ENCODE measurements around the gene RNF43. TPM values are rescaled to one million over a fixed set of nuclear protein-coding genes. Genes with fewer than 3 reads are reported as not detected.
A peak's percentile ranks its signal among the peaks of the same experiment; 100 is the strongest.

RNF43 gene
- polyA plus RNA-seq (2013, experiment 1 of 2), result 2.8 TPM
- polyA plus RNA-seq (2013, experiment 2 of 2), result 2.9 TPM

DNA sequence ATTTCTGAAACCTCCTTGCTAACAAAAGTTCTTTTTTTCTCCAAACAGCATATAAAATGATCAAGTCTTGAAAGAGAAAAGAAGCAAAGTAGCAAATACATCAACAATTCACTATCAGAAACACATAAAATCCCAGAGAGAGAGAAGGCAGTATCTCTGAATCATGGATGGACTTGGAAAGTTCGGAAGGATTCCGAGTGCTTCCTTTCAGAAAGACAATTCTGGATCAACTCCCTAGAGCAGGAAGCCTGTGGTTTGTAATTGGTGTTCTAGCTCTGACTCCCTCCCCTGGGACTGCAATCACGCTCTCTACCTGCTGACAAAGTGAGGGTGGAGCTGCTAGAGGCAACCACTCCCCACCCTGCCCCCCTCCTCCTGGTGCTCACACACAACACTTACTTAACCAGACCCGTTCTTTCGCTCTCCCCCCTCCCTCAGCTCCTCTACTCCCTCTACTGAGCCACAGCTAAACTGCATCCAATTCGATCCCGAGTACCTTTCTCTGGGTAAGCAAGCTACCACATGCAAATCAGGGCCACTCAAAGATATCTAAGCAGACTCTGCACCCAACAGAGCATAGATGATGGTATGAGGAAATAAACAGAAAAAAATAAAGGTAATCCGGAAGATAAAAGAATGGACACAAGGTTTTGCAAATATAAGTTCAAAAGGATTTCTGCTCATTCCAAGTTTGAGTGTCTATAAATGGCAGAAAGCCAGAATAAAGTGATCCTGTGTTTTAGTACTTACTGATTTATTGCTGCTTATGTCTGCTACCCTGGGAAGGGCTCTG is at the start of gene RNF43:
TSS of gene RNF43 (minus strand) at position 235 of the 793 bp plus-strand sequence. CDS start 1,957 bp downstream, outside the sequence.
- Histone ChIP-seq H3K27ac (ENCODE audit: low read depth, low read length) (peak within 1 kb of the TSS; percentile 72), H3K36me3 (ENCODE audit: insufficient read depth, low read length) (no peaks in the 10 kb centered on the region), H3K9ac (ENCODE audit: low read depth, low read length) (peak within 1 kb of the TSS; percentile 76), H3K27me3 (ENCODE audit: insufficient read depth, low read length) (peaks cover 5% of the 10 kb centered on the region; the same call in 1 of the 2 replicates), H3K4me1 (ENCODE audit: insufficient read depth, low read length) (peaks cover 40% of the 10 kb centered on the region), H3K4me3 (ENCODE audit: low read length) (peak within 1 kb of the TSS; percentile 68), H3K9me3 (ENCODE audit: insufficient read depth, low read depth, low read length) (no peaks in the 10 kb centered on the region)
- under 1% methylated on average over 8 of the region's 8 CpGs for WGBS

DNA sequence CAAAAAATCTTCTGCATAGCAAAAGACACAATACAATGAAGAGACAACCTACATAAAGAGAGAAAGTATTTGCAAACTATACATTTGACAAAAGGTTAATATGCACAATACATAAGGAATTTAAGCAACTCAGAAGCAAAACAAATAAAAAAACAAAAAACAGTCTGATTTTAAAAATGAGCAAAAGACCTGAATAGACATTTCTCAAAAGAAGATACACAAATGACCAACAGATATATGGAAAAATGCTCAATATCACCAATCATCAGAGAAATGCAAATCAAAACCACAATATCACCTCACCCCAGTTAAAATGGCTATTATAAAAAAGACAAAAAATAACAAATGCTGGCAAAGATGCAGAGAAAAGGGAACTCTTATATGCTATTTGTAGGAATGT is 38.2 kb upstream of the RNF43 start:
- Histone ChIP-seq H3K4me1 (ENCODE audit: insufficient read depth, low read length) (no peaks in the 10 kb centered on the region), H3K27ac (ENCODE audit: low read depth, low read length) (no peak overlapping the region), H3K9ac (ENCODE audit: low read depth, low read length) (no peak overlapping the region), H3K36me3 (ENCODE audit: insufficient read depth, low read length) (no peaks in the 10 kb centered on the region), H3K9me3 (ENCODE audit: insufficient read depth, low read depth, low read length) (no peaks in the 10 kb centered on the region), H3K27me3 (ENCODE audit: insufficient read depth, low read length) (no peaks in the 10 kb centered on the region), H3K4me3 (ENCODE audit: low read length) (no peak overlapping the region)

DNA sequence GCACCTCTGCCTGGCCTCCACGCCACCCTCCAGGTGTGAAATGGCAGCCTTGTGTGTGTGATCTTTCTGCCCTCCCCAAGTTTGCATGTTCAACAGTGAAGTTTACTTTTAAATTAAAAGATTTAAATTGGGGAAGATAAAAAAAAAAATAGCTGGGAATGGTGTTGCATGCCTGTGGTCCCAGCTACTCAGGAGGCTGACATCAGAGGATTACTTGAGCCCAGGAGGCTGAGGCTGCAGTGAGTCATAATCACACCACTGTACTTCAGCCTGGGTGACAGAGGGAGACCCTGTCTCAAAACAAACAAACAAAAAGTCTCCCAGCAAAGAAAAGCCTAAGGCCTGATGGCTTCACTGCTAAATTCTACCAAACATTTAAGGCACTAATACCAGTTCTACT is 35.4 kb upstream of the RNF43 start:
- H3K27me3 ChIP-seq (ENCODE audit: insufficient read depth, low read length), result no peaks in the 10 kb centered on the region
- no peak overlapping the region for H3K27ac ChIP-seq (ENCODE audit: low read depth, low read length)
- no peak overlapping the region for H3K4me3 ChIP-seq (ENCODE audit: low read length)
- 93% methylated on average over 1 of the region's 1 CpG for WGBS
- H3K9me3 ChIP-seq (ENCODE audit: insufficient read depth, low read depth, low read length), result no peaks in the 10 kb centered on the region
- no peaks in the 10 kb centered on the region for H3K4me1 ChIP-seq (ENCODE audit: insufficient read depth, low read length)
- H3K36me3 ChIP-seq (ENCODE audit: insufficient read depth, low read length), result no peaks in the 10 kb centered on the region
- H3K9ac ChIP-seq (ENCODE audit: low read depth, low read length), result no peak overlapping the region

DNA sequence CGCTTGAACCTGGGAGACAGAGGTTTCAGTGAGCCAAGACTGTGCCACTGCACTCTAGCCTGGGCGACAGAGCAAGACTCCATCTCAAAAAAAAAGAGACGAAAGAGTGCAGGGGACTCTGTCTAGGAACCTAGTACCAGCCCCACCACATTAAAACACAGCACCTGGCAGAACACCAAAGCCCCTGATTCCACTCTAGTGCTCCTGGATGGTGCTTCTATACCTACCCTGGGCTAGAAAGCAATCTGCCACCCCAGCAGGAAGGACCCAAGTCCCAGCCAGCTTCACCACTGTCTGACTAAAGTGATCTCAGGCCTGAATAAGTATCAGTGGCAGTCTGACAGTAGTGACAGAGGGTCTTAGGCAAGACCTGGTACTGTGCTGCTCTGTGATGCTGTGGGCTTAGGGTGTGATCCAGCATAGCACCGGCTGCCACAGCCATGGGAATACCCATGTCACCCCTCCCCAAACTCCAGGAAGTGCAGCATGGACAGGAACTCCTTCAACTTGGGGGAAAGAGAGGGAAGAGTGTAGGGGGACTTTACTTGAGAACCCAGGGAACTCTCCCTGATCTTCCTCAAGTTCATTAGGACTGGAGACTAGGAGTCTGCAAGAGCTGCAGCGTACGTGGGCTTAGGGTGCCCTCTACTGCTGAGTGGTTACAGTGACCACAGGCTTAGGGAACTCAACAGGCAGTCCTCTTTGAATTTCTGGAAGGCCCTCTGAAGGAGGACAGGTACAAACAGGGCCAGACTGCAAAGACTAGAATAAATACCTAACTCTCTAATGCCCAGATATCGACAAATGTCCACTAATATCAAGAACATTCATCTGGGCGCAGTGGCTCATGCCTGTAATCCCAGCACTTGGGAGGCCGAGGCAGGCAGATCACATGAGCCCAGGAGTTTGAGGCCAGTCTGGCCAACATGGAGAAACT is 30.0 kb upstream of the RNF43 start:
- no peaks in the 10 kb centered on the region for H3K9me3 ChIP-seq (ENCODE audit: insufficient read depth, low read depth, low read length)
- no peak overlapping the region for H3K27ac ChIP-seq (ENCODE audit: low read depth, low read length)
- WGBS, result 55% methylated on average over 9 of the region's 9 CpGs
- peaks cover 9% of the 10 kb centered on the region for H3K4me1 ChIP-seq (ENCODE audit: insufficient read depth, low read length)
- no peaks in the 10 kb centered on the region for H3K36me3 ChIP-seq (ENCODE audit: insufficient read depth, low read length)
- no peak overlapping the region for H3K9ac ChIP-seq (ENCODE audit: low read depth, low read length)
- no peaks in the 10 kb centered on the region for H3K27me3 ChIP-seq (ENCODE audit: insufficient read depth, low read length)
- no peak overlapping the region for H3K4me3 ChIP-seq (ENCODE audit: low read length)

DNA sequence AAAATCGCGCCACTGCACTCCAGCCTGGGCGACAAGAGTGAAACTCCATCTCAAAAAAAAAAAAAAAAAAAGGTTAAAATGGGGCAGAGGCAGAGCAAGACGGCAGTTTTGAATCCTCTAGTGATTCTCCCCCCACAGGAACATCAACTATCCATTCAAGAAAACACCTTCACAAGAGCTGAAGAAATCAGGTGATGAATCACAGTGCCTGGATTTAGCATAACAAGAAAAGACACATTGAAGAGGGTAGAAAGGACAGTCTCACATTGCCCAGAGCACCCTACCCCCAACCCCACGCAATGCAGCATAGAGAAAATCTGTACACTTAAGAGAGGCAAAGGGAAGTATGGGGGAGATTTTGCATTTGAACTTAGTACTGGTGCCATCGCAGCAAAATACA is 28.8 kb upstream of the RNF43 start:
- 0 out of 2 replicates have a peak overlapping the region, but pooled peaks have one; percentile 35 for H3K9ac ChIP-seq (ENCODE audit: low read depth, low read length)
- H3K9me3 ChIP-seq (ENCODE audit: insufficient read depth, low read depth, low read length), result no peaks in the 10 kb centered on the region
- no peak overlapping the region for H3K4me3 ChIP-seq (ENCODE audit: low read length)
- peaks cover 9% of the 10 kb centered on the region for H3K4me1 ChIP-seq (ENCODE audit: insufficient read depth, low read length)
- H3K27me3 ChIP-seq (ENCODE audit: insufficient read depth, low read length), result no peaks in the 10 kb centered on the region
- 0 out of 2 replicates have a peak overlapping the region, but pooled peaks have one; percentile 45 for H3K27ac ChIP-seq (ENCODE audit: low read depth, low read length)
- H3K36me3 ChIP-seq (ENCODE audit: insufficient read depth, low read length), result no peaks in the 10 kb centered on the region
- 61% methylated on average over 4 of the region's 6 CpGs for WGBS

DNA sequence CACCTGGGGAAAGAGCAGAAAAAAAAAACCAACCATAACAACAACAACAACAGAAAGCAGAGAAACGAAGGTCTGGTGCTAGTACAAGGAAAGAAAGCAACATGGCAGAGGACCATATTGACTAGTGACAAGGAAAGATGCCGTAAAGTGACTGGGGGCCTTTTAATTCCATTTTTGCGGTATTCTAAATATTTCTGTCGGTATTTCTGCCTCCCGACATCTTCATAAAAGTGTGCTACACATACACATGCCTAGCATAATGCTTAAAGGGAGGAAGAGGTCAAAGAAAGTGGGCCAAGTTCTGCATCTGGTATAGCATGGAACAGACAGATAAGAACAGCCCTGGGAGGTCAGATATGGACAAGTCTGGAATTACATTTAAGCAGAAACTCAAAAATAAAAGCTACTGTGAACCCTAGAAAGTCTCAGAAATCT is 19.5 kb upstream of the RNF43 start:
- Histone ChIP-seq H3K9ac (ENCODE audit: low read depth, low read length) (no peak overlapping the region), H3K4me1 (ENCODE audit: insufficient read depth, low read length) (no peaks in the 10 kb centered on the region), H3K4me3 (ENCODE audit: low read length) (no peak overlapping the region), H3K9me3 (ENCODE audit: insufficient read depth, low read depth, low read length) (no peaks in the 10 kb centered on the region), H3K36me3 (ENCODE audit: insufficient read depth, low read length) (no peaks in the 10 kb centered on the region), H3K27ac (ENCODE audit: low read depth, low read length) (no peak overlapping the region), H3K27me3 (ENCODE audit: insufficient read depth, low read length) (no peaks in the 10 kb centered on the region; the same call in 1 of the 2 replicates)
- 86% methylated on average over 5 of the region's 5 CpGs for WGBS

DNA sequence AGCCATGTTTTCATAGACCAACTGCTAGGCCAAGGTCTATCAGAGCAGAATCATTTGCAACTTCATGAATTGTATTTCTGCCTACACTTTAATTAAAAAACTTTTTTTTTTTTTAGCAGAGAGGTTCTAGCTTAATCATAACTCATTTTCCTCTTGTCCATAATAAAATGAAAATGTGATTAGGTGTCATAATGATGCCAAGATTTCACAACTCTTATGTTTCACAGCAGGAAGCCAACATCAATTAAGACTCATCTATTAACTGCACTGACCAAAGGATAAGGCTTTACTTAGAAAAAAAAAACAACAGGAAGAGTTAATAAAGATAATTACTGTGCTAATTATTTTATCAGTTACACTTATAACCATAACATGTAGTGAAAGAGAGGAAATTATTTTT is 18.9 kb upstream of the RNF43 start:
- Histone ChIP-seq H3K36me3 (ENCODE audit: insufficient read depth, low read length) (no peaks in the 10 kb centered on the region), H3K9ac (ENCODE audit: low read depth, low read length) (no peak overlapping the region), H3K4me3 (ENCODE audit: low read length) (no peak overlapping the region), H3K9me3 (ENCODE audit: insufficient read depth, low read depth, low read length) (no peaks in the 10 kb centered on the region), H3K27ac (ENCODE audit: low read depth, low read length) (no peak overlapping the region), H3K27me3 (ENCODE audit: insufficient read depth, low read length) (no peaks in the 10 kb centered on the region; the same call in 1 of the 2 replicates), H3K4me1 (ENCODE audit: insufficient read depth, low read length) (no peaks in the 10 kb centered on the region)

DNA sequence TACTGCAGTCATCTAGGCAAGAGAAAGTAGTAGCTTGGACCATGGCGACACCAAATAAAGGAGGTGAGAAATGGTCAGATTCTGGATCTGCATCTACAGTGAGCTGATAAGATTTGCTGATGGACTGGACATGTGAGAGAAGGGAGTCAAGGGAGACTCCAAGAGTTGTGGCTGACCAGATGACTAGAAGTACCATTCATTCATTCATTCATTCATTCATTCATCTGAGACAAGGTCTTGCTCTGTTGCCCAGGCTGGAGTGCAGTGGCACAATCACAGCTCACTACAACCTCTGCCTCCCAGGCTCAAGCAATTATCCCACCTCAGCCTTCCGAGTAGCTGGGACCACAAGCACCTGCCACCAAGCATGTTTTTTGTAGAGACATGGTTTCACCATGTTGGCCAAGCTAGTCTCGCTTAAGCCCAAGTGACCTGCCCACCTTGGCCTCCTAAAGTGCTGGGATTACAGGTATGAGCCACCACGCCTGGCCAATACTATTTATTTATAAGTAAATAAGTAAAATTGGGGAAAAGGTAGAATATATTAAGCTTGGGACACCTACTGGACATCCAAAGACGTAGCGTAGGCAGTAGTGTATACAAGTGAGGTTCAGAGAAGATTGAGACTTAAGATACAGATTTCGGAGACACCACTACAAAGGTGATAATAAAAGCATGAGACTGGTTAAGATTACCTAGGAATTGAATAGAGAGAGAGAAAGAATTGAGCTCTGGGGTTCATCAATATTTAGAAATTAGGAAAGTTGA is 15.7 kb upstream of the RNF43 start:
- Histone ChIP-seq H3K4me3 (ENCODE audit: low read length) (no peak overlapping the region), H3K27ac (ENCODE audit: low read depth, low read length) (no peak overlapping the region), H3K9ac (ENCODE audit: low read depth, low read length) (no peak overlapping the region), H3K27me3 (ENCODE audit: insufficient read depth, low read length) (no peaks in the 10 kb centered on the region; the same call in 1 of the 2 replicates), H3K4me1 (ENCODE audit: insufficient read depth, low read length) (no peaks in the 10 kb centered on the region), H3K36me3 (ENCODE audit: insufficient read depth, low read length) (no peaks in the 10 kb centered on the region), H3K9me3 (ENCODE audit: insufficient read depth, low read depth, low read length) (no peaks in the 10 kb centered on the region)
- 94% methylated on average over 6 of the region's 7 CpGs for WGBS

DNA sequence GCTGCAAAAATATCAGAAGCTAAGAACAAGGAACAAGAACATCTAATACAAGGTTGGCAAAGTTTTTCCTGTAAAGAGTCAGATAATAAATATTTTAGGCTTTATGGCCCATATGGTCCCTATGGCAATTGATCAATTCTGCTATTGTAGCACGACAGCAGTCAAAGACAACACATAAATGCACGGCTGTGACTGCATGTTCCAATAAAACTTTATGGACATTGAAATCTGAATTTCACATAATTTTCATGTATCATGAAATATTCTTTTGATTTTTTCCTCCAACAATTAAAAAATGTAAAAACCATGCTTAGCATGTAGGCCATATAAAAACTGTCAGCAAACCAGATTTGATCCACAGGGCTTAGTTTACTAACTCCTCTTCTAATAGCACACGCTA is 10.5 kb upstream of the RNF43 start:
- no peaks in the 10 kb centered on the region for H3K4me1 ChIP-seq (ENCODE audit: insufficient read depth, low read length)
- WGBS, result 95% methylated on average over 2 of the region's 3 CpGs
- no peak overlapping the region for H3K27ac ChIP-seq (ENCODE audit: low read depth, low read length)
- no peak overlapping the region for H3K9ac ChIP-seq (ENCODE audit: low read depth, low read length)
- no peaks in the 10 kb centered on the region for H3K9me3 ChIP-seq (ENCODE audit: insufficient read depth, low read depth, low read length)
- H3K27me3 ChIP-seq (ENCODE audit: insufficient read depth, low read length), result no peaks in the 10 kb centered on the region; the same call in 1 of the 2 replicates
- H3K4me3 ChIP-seq (ENCODE audit: low read length), result no peak overlapping the region
- H3K36me3 ChIP-seq (ENCODE audit: insufficient read depth, low read length), result no peaks in the 10 kb centered on the region

DNA sequence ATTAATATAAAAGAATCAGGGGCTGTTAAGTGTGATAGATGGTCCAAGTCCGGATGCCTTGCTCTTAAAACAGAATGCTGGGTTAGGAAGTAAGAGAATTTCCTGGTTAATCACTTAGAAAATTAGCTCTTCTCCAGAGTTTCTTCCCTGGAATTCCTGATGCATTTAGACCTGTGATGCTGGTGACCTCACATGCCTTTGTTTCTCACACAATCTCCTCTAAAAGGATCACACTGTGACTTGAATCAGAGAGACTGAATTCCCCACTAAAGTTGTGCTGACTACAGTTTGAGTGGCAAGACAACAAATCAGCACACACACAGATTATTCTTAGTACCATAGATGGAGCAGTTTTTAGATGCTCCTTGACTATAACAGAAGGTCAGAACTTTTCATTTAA is 4.4 kb upstream of the RNF43 start:
- Histone ChIP-seq H3K27me3 (ENCODE audit: insufficient read depth, low read length) (peaks cover 5% of the 10 kb centered on the region; the same call in 1 of the 2 replicates), H3K36me3 (ENCODE audit: insufficient read depth, low read length) (no peaks in the 10 kb centered on the region), H3K9ac (ENCODE audit: low read depth, low read length) (peak overlapping the region; percentile 9; the same call in 1 of the 2 replicates), H3K27ac (ENCODE audit: low read depth, low read length) (peak overlapping the region; percentile 3; the same call in 1 of the 2 replicates), H3K4me1 (ENCODE audit: insufficient read depth, low read length) (peaks cover 13% of the 10 kb centered on the region; the same call in 1 of the 2 replicates), H3K9me3 (ENCODE audit: insufficient read depth, low read depth, low read length) (no peaks in the 10 kb centered on the region), H3K4me3 (ENCODE audit: low read length) (no peak overlapping the region)
- 60% methylated on average over 1 of the region's 1 CpG for WGBS
